H1 (cell line): Measurements from ENCODE around the gene PIGU. TPM values are rescaled to one million over a fixed set of nuclear protein-coding genes. Genes with fewer than 3 reads are reported as not detected.

ENCODE experiments used
- CTCF ChIA-PET: fragments of 300-600 bp; sonication (Branson Sonifier 250); formaldehyde crosslinking; loops from one replicate; lab custom pipeline; 2021; ENCODE audit not compliant: partially characterized antibody; lab: Charles Lee
- POLR2A ChIA-PET: fragments of 300-600 bp; sonication (Branson Sonifier 250); formaldehyde crosslinking; loops from one replicate; lab custom pipeline; 2021; ENCODE audit warnings: inconsistent platforms; ENCODE audit not compliant: partially characterized antibody; lab: Charles Lee
- DNase-seq, 2 experiments: peaks; one replicate each; pipeline versions ENCODE4 v3.0.0 to v3.0.0-alpha.2; 2010 to 2022; ENCODE audit warnings: low spot score in 2 of 2, low read depth in 1 of 2, mixed read lengths in 1 of 2
- FAIRE-seq: peaks from 2 replicates; lab custom pipeline; 2011; peaks lifted over from hg19 to GRCh38; lab: Jason Lieb, UNC
- H2AFZ ChIP-seq: 2 replicates; pipeline ENCODE4 v1.8.1; 2012; ENCODE audit warnings: low read length, inconsistent platforms
- H2AK5ac ChIP-seq: 2 replicates; pipeline ENCODE4 v1.6.1; 2013; ENCODE audit warnings: low read depth, low read length
- H2BK120ac ChIP-seq: replicated peaks from 2 replicates; pipeline ENCODE3; 2013; ENCODE audit warnings: low read depth, low read length, inconsistent platforms
- H2BK12ac ChIP-seq: 2 replicates; pipeline ENCODE4 v1.6.1; 2013; ENCODE audit warnings: low read depth, low read length
- H2BK15ac ChIP-seq: 2 replicates; pipeline ENCODE4 v1.6.1; 2013; ENCODE audit warnings: low read length
- H2BK20ac ChIP-seq: 2 replicates; pipeline ENCODE4 v1.6.1; 2013; ENCODE audit warnings: low read length
- H2BK5ac ChIP-seq: 2 replicates; pipeline ENCODE4 v1.6.1; 2013; ENCODE audit warnings: low read depth, low read length
- H3K14ac ChIP-seq: 2 replicates; pipeline ENCODE4 v1.6.1; 2013; ENCODE audit warnings: inconsistent platforms; ENCODE audit not compliant: insufficient read length
- H3K18ac ChIP-seq: 2 replicates; pipeline ENCODE4 v1.6.1; 2013; ENCODE audit warnings: low read length; ENCODE audit errors: extremely low read depth
- H3K23ac ChIP-seq: 2 replicates; pipeline ENCODE4 v1.6.1; 2013; ENCODE audit warnings: inconsistent platforms; ENCODE audit not compliant: insufficient read length
- H3K23me2 ChIP-seq: 2 replicates; pipeline ENCODE4 v1.6.1; 2013; ENCODE audit warnings: low read depth, low read length
- H3K27ac ChIP-seq: 2 replicates; pipeline ENCODE4 v1.6.1; 2011; ENCODE audit warnings: low read depth, low read length, inconsistent platforms
- H3K27me3 ChIP-seq, 4 experiments: replicated peaks in 1 of 4; 1 replicate in 1 of 4; 2 replicates in 3 of 4; pipeline versions ENCODE4 v1.6.1 to v1.8.1; 2011 to 2013; ENCODE audit warnings: low read length in 3 of 4, mild to moderate bottlenecking in 3 of 4, inconsistent platforms in 2 of 4, mixed read lengths in 2 of 4, moderate library complexity in 1 of 4; ENCODE audit not compliant: control insufficient read depth in 3 of 4, insufficient read depth in 3 of 4; ENCODE audit errors: extremely low read depth in 1 of 4
- H3K36me3 ChIP-seq, 4 experiments: 2 replicates each; pipeline versions ENCODE4 v1.6.1 to v1.8.1; 2011 to 2013; ENCODE audit warnings: mild to moderate bottlenecking in 4 of 4, low read length in 3 of 4, moderate library complexity in 2 of 4, control low read depth in 1 of 4, inconsistent platforms in 1 of 4; ENCODE audit not compliant: insufficient read depth in 4 of 4, control insufficient read depth in 2 of 4
- H3K4ac ChIP-seq: replicated peaks from 2 replicates; pipeline ENCODE3; 2013; ENCODE audit warnings: low read length, low read depth, mixed read lengths, inconsistent platforms; ENCODE audit not compliant: insufficient read length
- H3K4me1 ChIP-seq, 4 experiments: replicated peaks in 1 of 4; 1 replicate in 1 of 4; 2 replicates in 3 of 4; pipeline versions ENCODE4 v1.6.1 to v1.8.1; 2011 to 2013; ENCODE audit warnings: low read length in 3 of 4, inconsistent platforms in 2 of 4, mixed read lengths in 1 of 4; ENCODE audit not compliant: insufficient read depth in 4 of 4, control insufficient read depth in 3 of 4
- H3K4me2 ChIP-seq, 2 experiments: 2 replicates each; pipeline versions ENCODE4 v1.6.1 to v1.8.1; 2011 to 2013; ENCODE audit warnings: low read depth in 2 of 2, low read length in 2 of 2, control low read depth in 1 of 2, inconsistent platforms in 1 of 2, mild to moderate bottlenecking in 1 of 2; ENCODE audit not compliant: insufficient read depth in 1 of 2
- H3K4me3 ChIP-seq, 4 experiments: fragments of 200-600, 300-600 bp in 1 of 4; sonication (generic), shearing (Covaris generic), sonication (Bioruptor Twin) in 1 of 4; 2 replicates each; pipeline versions ENCODE4 v1.5.1 to v1.8.1; 2011 to 2016; ENCODE audit warnings: low read length in 4 of 4, low read depth in 3 of 4, control low read depth in 2 of 4, inconsistent platforms in 2 of 4, mild to moderate bottlenecking in 2 of 4, mixed read lengths in 1 of 4, moderate library complexity in 1 of 4; ENCODE audit not compliant: insufficient read depth in 2 of 4; ENCODE audit errors: extremely low read depth in 1 of 4
- H3K56ac ChIP-seq: replicated peaks from 2 replicates; pipeline ENCODE3; 2013; ENCODE audit warnings: low read depth, mild to moderate bottlenecking, mixed read lengths, low read length, inconsistent platforms; ENCODE audit not compliant: insufficient read length
- H3K79me1 ChIP-seq: 2 replicates; pipeline ENCODE4 v1.6.1; 2013; ENCODE audit warnings: low read depth, low read length, control low read depth
- H3K79me2 ChIP-seq, 2 experiments: 2 replicates each; pipeline versions ENCODE4 v1.6.1 to v1.8.1; 2012 to 2013; ENCODE audit warnings: low read length in 2 of 2, mild to moderate bottlenecking in 2 of 2, inconsistent platforms in 1 of 2; ENCODE audit not compliant: insufficient read depth in 2 of 2, control insufficient read depth in 1 of 2
- H3K9ac ChIP-seq, 4 experiments: replicated peaks in 1 of 4; 1 replicate in 1 of 4; 2 replicates in 3 of 4; pipeline versions ENCODE4 v1.6.1 to v1.8.1; 2011 to 2013; ENCODE audit warnings: low read depth in 3 of 4, low read length in 3 of 4, control low read depth in 2 of 4, mild to moderate bottlenecking in 2 of 4, moderate library complexity in 2 of 4, inconsistent platforms in 1 of 4; ENCODE audit errors: extremely low read depth in 1 of 4
- H3K9me3 ChIP-seq, 2 experiments: 2 replicates each; pipeline versions ENCODE4 v1.6.1 to v1.8.1; 2012 to 2013; ENCODE audit warnings: mild to moderate bottlenecking in 2 of 2, moderate library complexity in 2 of 2, control low read depth in 1 of 2, inconsistent platforms in 1 of 2, low read depth in 1 of 2, low read length in 1 of 2, mixed read lengths in 1 of 2; ENCODE audit not compliant: insufficient read depth in 2 of 2
- H4K20me1 ChIP-seq, 2 experiments: replicated peaks in 1 of 2; 2 replicates each; pipeline versions ENCODE3 to v1.8.1; 2011 to 2013; ENCODE audit warnings: inconsistent platforms in 2 of 2, low read length in 2 of 2, mild to moderate bottlenecking in 1 of 2; ENCODE audit not compliant: insufficient read depth in 2 of 2, control insufficient read depth in 1 of 2
- H4K5ac ChIP-seq: 2 replicates; pipeline ENCODE4 v1.6.1; 2013; ENCODE audit warnings: low read length, low read depth, mixed read lengths, inconsistent platforms; ENCODE audit not compliant: insufficient read length
- H4K8ac ChIP-seq: 2 replicates; pipeline ENCODE4 v1.8.0; 2013; ENCODE audit warnings: mild to moderate bottlenecking, moderate library complexity, low read length, inconsistent platforms; ENCODE audit not compliant: insufficient read depth; ENCODE audit errors: extremely low read depth
- H4K91ac ChIP-seq: replicated peaks from 2 replicates; pipeline ENCODE3; 2013; ENCODE audit warnings: low read length, mixed read lengths, inconsistent platforms; ENCODE audit not compliant: insufficient read length
- FOSL1 ChIP-seq: IDR thresholded peaks from 2 replicates; pipeline ENCODE4 v1.6.1; 2011; ENCODE audit warnings: mild to moderate bottlenecking, low read depth, low read length, moderate library complexity; ENCODE audit not compliant: insufficient read depth
- WGBS, 2 experiments: shearing (Covaris generic) in 1 of 2; methylation state at CpG; one replicate each; pipeline versions ENCODE4 v1.1.6 to v1.1.7; 2013 to 2015; ENCODE audit warnings: low lambda C conversion rate in 2 of 2, mixed read lengths in 2 of 2, inconsistent platforms in 1 of 2, low coverage in 1 of 2, missing lambda C conversion rate in 1 of 2; ENCODE audit not compliant: insufficient replicate concordance in 2 of 2, insufficient coverage in 1 of 2, insufficient read length in 1 of 2; ENCODE audit errors: extremely low coverage in 1 of 2, missing lambda C conversion rate in 1 of 2; 5-methylcytosine and 5-hydroxymethylcytosine counted together
- polyA plus RNA-seq, 7 experiments: library from polyadenylated mRNA; depleted of rRNA in 3 of 7; stranded (reverse) in 5 of 7; unstranded in 2 of 7; fragments of >200 nt in 5 of 7; fragments of 200-250 nt in 2 of 7; gene quantifications; 1 replicate in 5 of 7; 2 replicates in 1 of 7; 4 replicates in 1 of 7; pipeline versions ENCODE4 v1.2.1 to v1.2.3, GENCODE V29; 2011 to 2013; ENCODE audit warnings: missing spikeins in 2 of 7, mixed read lengths in 2 of 7
- total RNA-seq: library from RNA; stranded (reverse); fragmentation: NEBNext Ultra II Directional; extraction: Animal tissue kit (Norgen Biotek cat#: 25700); gene quantifications from 2 replicates; pipeline ENCODE4 v1.2.1, GENCODE V29; 2021

The PIGU gene
- total and polyA plus RNA-seq, 2 of the 8 experiments (the other 6 are each of a cell fraction or from before 2014, with no cell fraction given) = 28.3 to 117 TPM

- no peak overlapping the region for H3K4ac ChIP-seq
- CTCF ChIA-PET = interaction anchor here (0.9 kb wide), 1 partner anchor 73 kb away, joined by 3 read pairs; no protein-coding TSS in a partner anchor
- no peak for FAIRE-seq
Observed at GRCh38 chr20:34629342-34629741, 47.5 kb downstream of the PIGU start.

More at GRCh38 chr20:34629342-34629741, 47.5 kb downstream of the PIGU start:
- Histone ChIP-seq H2AK5ac (no peak overlapping the region), H2AFZ (no peak overlapping the region), H2BK20ac (no peak overlapping the region), H3K23me2 (no peaks in the 10 kb centered on the region), H3K79me2 (no peaks in the 10 kb centered on the region), H2BK15ac (no peak overlapping the region), H4K20me1 (no peaks in the 10 kb centered on the region), H3K27ac (no peak overlapping the region), H3K23ac (no peak overlapping the region), H3K27me3 (no peaks in the 10 kb centered on the region)
- 74% methylated on average over 1 of the region's 1 CpG; no CpG with 5 or more reads in 1 of the 2 experiments for WGBS, 2 experiments
- TF ChIP-seq FOSL1 = no peak
- TF ChIP-seq, all 59 proteins: peak for 0
- Histone ChIP-seq H3K4me3 (no peak overlapping the region), H3K9ac (no peak overlapping the region), H3K18ac (no peak overlapping the region), H2BK120ac (no peak overlapping the region), H3K4me1 (no peaks in the 10 kb centered on the region), H4K5ac (no peak overlapping the region), H3K14ac (no peak overlapping the region), H3K9me3 (no peaks in the 10 kb centered on the region), H3K4me2 (no peak overlapping the region), H2BK12ac (no peak overlapping the region), H3K56ac (no peak overlapping the region), H4K91ac (no peak overlapping the region), H3K36me3 (no peaks in the 10 kb centered on the region; a peak in 2 of 8 replicates), H2BK5ac (no peak overlapping the region), H3K79me1 (no peaks in the 10 kb centered on the region; the same call in 1 of the 2 replicates), H4K8ac (no peak overlapping the region)
- no peak for DNase-seq
- POLR2A ChIA-PET = no interaction called here
